PFSK-1 (cell line): ENCODE measurements around the gene LDLRAD4.

Source experiments
- FOXP2 ChIP-seq: optimal IDR thresholded peaks from 2 replicates; pipeline ENCODE3; 2011; ENCODE audit warnings: borderline replicate concordance, control low read depth, inconsistent platforms; ENCODE audit not compliant: insufficient read depth; ENCODE audit errors: extremely low read length, extremely low read depth
- POLR2AphosphoS5 ChIP-seq: IDR thresholded peaks from 2 replicates; pipeline ENCODE4 v1.6.1; 2012; ENCODE audit warnings: low read depth, mild to moderate bottlenecking, control low read depth, low read length, moderate library complexity
- REST ChIP-seq, 2 experiments: IDR thresholded peaks; 2 replicates each; pipeline versions ENCODE4 v1.6.1 to v1.8.0; 2011 to 2012; ENCODE audit warnings: low read depth in 2 of 2, low read length in 2 of 2, control low read depth in 1 of 2, inconsistent platforms in 1 of 2, mild to moderate bottlenecking in 1 of 2, moderate library complexity in 1 of 2; ENCODE audit not compliant: insufficient read depth in 1 of 2
- SIN3A ChIP-seq: IDR thresholded peaks from 2 replicates; pipeline ENCODE4 v1.6.1; 2012; ENCODE audit warnings: mild to moderate bottlenecking, low read length, moderate library complexity, borderline replicate concordance; ENCODE audit not compliant: insufficient read depth
- TAF1 ChIP-seq: IDR thresholded peaks from 2 replicates; pipeline ENCODE4 v1.6.1; 2012; ENCODE audit warnings: low read length, control low read depth, borderline replicate concordance; ENCODE audit not compliant: insufficient read depth

Gene LDLRAD4

GRCh38 chr18:13303756-13304364 lies 85.3 kb downstream of the LDLRAD4 start:
- TF ChIP-seq REST (IDR thresholded peaks at IDR 0.05; ENCODE audit: insufficient read depth in 1 of 2, low read depth in 2 of 2, low read length in 2 of 2) (no peak), POLR2AphosphoS5 (no peak), FOXP2 (no peak), SIN3A (no peak), TAF1 (no peak)

GRCh38 chr18:13305301-13305700 lies 86.7 kb downstream of the LDLRAD4 start:
- TF ChIP-seq POLR2AphosphoS5 (no peak), REST (IDR thresholded peaks at IDR 0.05; ENCODE audit: insufficient read depth in 1 of 2, low read depth in 2 of 2, low read length in 2 of 2) (no peak)

- no peak for TF ChIP-seq TAF1
- TF ChIP-seq SIN3A, result no peak
- TF ChIP-seq REST (IDR thresholded peaks at IDR 0.05; ENCODE audit: insufficient read depth in 1 of 2, low read depth in 2 of 2, low read length in 2 of 2), result no peak
- no peak for TF ChIP-seq POLR2AphosphoS5
- TF ChIP-seq FOXP2, result no peak
Observed at GRCh38 chr18:13306583-13306982, 88.0 kb downstream of the LDLRAD4 start.

DNA sequence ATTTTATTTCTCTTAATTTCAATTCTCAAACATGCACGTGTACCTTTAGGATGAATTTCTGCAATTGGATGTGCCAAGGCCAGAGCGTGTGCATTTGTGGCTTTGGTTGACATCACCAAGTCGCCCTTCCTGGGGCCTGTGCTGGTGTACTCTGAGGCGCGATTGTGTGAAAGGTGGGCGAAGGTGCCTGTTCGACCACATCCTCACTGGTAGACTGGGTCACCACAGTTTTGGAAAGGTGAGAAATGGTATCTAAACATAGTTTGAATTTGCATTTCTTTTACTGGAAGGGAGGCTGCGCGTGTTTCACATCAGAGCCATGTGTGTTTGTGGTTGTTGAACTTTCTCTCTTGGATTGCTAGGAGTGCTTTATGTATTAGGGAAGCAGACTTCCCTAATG lies 89.8 kb downstream of the LDLRAD4 start:
- TF ChIP-seq REST (IDR thresholded peaks at IDR 0.05; ENCODE audit: insufficient read depth in 1 of 2, low read depth in 2 of 2, low read length in 2 of 2) (no peak), SIN3A (no peak), TAF1 (no peak), FOXP2 (no peak), POLR2AphosphoS5 (no peak)

GRCh38 chr18:13309031-13309747 lies 90.6 kb downstream of the LDLRAD4 start:
- TF ChIP-seq FOXP2 (no peak), SIN3A (no peak), POLR2AphosphoS5 (no peak), TAF1 (no peak), REST (IDR thresholded peaks at IDR 0.05; ENCODE audit: insufficient read depth in 1 of 2, low read depth in 2 of 2, low read length in 2 of 2) (no peak)
